ENCODE data around the gene LVRN.

- TF ChIP-seq, protein P1, sequence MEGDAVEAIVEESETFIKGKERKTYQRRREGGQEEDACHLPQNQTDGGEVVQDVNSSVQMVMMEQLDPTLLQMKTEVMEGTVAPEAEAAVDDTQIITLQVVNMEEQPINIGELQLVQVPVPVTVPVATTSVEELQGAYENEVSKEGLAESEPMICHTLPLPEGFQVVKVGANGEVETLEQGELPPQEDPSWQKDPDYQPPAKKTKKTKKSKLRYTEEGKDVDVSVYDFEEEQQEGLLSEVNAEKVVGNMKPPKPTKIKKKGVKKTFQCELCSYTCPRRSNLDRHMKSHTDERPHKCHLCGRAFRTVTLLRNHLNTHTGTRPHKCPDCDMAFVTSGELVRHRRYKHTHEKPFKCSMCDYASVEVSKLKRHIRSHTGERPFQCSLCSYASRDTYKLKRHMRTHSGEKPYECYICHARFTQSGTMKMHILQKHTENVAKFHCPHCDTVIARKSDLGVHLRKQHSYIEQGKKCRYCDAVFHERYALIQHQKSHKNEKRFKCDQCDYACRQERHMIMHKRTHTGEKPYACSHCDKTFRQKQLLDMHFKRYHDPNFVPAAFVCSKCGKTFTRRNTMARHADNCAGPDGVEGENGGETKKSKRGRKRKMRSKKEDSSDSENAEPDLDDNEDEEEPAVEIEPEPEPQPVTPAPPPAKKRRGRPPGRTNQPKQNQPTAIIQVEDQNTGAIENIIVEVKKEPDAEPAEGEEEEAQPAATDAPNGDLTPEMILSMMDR (IDR thresholded peaks at IDR 0.05): no peak
- TF ChIP-seq POLR2AphosphoS5 (IDR thresholded peaks at IDR 0.05) (no peak), POLR2A (IDR thresholded peaks at IDR 0.05) (no peak), EP300 (IDR thresholded peaks at IDR 0.05; ENCODE audit: low read depth) (no peak)
Measured at GRCh38 chr5:116044073-116044472, 81.8 kb downstream of the LVRN start.
